ENCODE results near the gene TCF19.
"Not testable (repeated sequence)": the region's sequence is repeated elsewhere in the genome, so short reads cannot be mapped to it uniquely, and the experiment has no call there.

DNA sequence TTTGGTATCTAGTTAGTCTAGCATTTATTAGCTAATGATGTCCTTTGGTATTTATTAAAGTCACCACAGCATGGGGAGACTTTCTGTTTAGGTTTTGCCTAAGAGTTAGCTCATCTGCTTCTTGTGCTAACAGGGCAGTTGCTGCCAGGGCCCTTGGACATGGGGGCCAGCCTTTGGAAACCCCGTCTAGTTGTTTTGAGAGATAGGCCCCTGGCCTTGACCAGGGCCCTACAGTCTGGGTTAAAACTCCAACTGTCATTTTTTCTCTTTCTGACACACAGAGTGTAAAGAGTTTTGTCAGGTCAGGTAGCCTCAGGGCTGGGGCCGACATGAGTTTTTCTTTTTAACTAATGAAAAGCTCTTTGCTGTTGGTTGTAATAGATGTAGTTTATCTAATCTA, 24.9 kb downstream of the TCF19 start:
- TF ChIP-seq SMC3 (conservative IDR thresholded peaks at IDR 0.05; ENCODE audit: poor library complexity); POLR2AphosphoS5 (IDR thresholded peaks at IDR 0.05); EZH2 (IDR thresholded peaks at IDR 0.05; ENCODE audit: borderline replicate concordance, insufficient read depth, low read length, poor library complexity, severe bottlenecking); RAD21 (conservative IDR thresholded peaks at IDR 0.05); EP300 (conservative IDR thresholded peaks at IDR 0.05; ENCODE audit: poor library complexity, severe bottlenecking): not testable (repeated sequence)
- TF ChIP-seq, protein P1, sequence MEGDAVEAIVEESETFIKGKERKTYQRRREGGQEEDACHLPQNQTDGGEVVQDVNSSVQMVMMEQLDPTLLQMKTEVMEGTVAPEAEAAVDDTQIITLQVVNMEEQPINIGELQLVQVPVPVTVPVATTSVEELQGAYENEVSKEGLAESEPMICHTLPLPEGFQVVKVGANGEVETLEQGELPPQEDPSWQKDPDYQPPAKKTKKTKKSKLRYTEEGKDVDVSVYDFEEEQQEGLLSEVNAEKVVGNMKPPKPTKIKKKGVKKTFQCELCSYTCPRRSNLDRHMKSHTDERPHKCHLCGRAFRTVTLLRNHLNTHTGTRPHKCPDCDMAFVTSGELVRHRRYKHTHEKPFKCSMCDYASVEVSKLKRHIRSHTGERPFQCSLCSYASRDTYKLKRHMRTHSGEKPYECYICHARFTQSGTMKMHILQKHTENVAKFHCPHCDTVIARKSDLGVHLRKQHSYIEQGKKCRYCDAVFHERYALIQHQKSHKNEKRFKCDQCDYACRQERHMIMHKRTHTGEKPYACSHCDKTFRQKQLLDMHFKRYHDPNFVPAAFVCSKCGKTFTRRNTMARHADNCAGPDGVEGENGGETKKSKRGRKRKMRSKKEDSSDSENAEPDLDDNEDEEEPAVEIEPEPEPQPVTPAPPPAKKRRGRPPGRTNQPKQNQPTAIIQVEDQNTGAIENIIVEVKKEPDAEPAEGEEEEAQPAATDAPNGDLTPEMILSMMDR (IDR thresholded peaks at IDR 0.05; ENCODE audit: poor library complexity, severe bottlenecking): not testable (repeated sequence)
